ENCODE measurements around the gene PCP4L1.

PCP4L1 gene

DNA sequence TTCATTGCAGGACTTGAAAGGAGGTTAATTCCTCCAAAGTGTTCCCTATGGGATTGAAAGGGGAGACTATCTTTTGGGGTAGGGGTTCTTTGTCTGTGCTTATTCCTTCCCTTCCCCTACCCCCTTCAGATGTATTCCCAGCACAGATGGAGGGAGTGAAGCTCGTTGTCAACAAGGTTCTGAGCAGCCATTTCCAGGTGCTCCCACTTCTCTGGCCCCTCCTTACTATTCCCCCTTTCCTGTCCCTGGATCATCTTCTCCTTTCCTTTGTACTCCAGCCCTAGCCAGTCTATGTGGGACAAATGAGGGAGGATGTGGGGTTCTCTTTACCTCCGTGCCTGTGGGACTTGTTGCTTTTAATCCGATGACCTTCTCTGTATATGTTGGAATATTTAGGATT, 31.8 kb upstream of the PCP4L1 start:
- no peak for DNase-seq
- Histone ChIP-seq H3K27me3 (replicated peaks; ENCODE audit: insufficient read depth, low read length) (no peaks in the 10 kb centered on the region), H2AFZ (ENCODE audit: low read length) (peak overlapping the region; percentile 86), H3K4me1 (ENCODE audit: low read length) (peaks cover 19% of the 10 kb centered on the region), H3K9ac (ENCODE audit: low read length) (peak overlapping the region; percentile 79), H3K4me2 (ENCODE audit: low read depth, low read length) (peak overlapping the region; percentile 95), H3K79me2 (ENCODE audit: low read length) (peaks cover 27% of the 10 kb centered on the region), H3K9me3 (replicated peaks; ENCODE audit: insufficient read depth, low read length) (no peaks in the 10 kb centered on the region), H3K27ac (ENCODE audit: low read length) (peak overlapping the region; percentile 49; the same call in 1 of the 2 replicates), H3K4me3 (ENCODE audit: low read length) (peak overlapping the region; percentile 89), H3F3A (ENCODE audit: insufficient read depth, low read length) (peaks cover 16% of the 10 kb centered on the region), H3K36me3 (replicated peaks; ENCODE audit: insufficient read depth, low read length) (0 out of 2 replicates have a peak, but pooled peaks cover 5% of the 10 kb centered on the region), H4K20me1 (ENCODE audit: insufficient read depth, low read length) (no peaks in the 10 kb centered on the region), H3K9me2 (replicated peaks; ENCODE audit: insufficient read depth, low read length) (no peaks in the 10 kb centered on the region)
- no peak for TF ChIP-seq EZH2 (optimal IDR thresholded peaks at IDR 0.05; ENCODE audit: low read depth, low read length)

- peaks cover 27% of the 10 kb centered on the region for H3K79me2 ChIP-seq (ENCODE audit: low read length)
- H3F3A ChIP-seq (ENCODE audit: insufficient read depth, low read length) = peaks cover 16% of the 10 kb centered on the region
- peak overlapping the region; percentile 49; the same call in 1 of the 2 replicates for H3K27ac ChIP-seq (ENCODE audit: low read length)
- 0 out of 2 replicates have a peak, but pooled peaks cover 5% of the 10 kb centered on the region for H3K36me3 ChIP-seq (replicated peaks; ENCODE audit: insufficient read depth, low read length)
- peaks cover 19% of the 10 kb centered on the region for H3K4me1 ChIP-seq (ENCODE audit: low read length)
- peak overlapping the region; percentile 89 for H3K4me3 ChIP-seq (ENCODE audit: low read length)
- H3K9me3 ChIP-seq (replicated peaks; ENCODE audit: insufficient read depth, low read length) = no peaks in the 10 kb centered on the region
- peak overlapping the region; percentile 86 for H2AFZ ChIP-seq (ENCODE audit: low read length)
- DNase-seq = peak; percentile 96
- peak overlapping the region; percentile 79 for H3K9ac ChIP-seq (ENCODE audit: low read length)
- no peaks in the 10 kb centered on the region for H3K9me2 ChIP-seq (replicated peaks; ENCODE audit: insufficient read depth, low read length)
- TF ChIP-seq, protein P1, sequence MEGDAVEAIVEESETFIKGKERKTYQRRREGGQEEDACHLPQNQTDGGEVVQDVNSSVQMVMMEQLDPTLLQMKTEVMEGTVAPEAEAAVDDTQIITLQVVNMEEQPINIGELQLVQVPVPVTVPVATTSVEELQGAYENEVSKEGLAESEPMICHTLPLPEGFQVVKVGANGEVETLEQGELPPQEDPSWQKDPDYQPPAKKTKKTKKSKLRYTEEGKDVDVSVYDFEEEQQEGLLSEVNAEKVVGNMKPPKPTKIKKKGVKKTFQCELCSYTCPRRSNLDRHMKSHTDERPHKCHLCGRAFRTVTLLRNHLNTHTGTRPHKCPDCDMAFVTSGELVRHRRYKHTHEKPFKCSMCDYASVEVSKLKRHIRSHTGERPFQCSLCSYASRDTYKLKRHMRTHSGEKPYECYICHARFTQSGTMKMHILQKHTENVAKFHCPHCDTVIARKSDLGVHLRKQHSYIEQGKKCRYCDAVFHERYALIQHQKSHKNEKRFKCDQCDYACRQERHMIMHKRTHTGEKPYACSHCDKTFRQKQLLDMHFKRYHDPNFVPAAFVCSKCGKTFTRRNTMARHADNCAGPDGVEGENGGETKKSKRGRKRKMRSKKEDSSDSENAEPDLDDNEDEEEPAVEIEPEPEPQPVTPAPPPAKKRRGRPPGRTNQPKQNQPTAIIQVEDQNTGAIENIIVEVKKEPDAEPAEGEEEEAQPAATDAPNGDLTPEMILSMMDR (IDR thresholded peaks at IDR 0.05; ENCODE audit: low read length) = peak; percentile 99
- TF ChIP-seq EZH2phosphoT487 (IDR thresholded peaks at IDR 0.05; ENCODE audit: low read length) = no peak
- H3K4me2 ChIP-seq (ENCODE audit: low read depth, low read length) = peak overlapping the region; percentile 95
- H3K27me3 ChIP-seq (replicated peaks; ENCODE audit: insufficient read depth, low read length) = no peaks in the 10 kb centered on the region
- no peaks in the 10 kb centered on the region for H4K20me1 ChIP-seq (ENCODE audit: insufficient read depth, low read length)
Observed at GRCh38 chr1:161227196-161227871, 31.2 kb upstream of the PCP4L1 start.

GRCh38 chr1:161228032-161228431, 30.5 kb upstream of the PCP4L1 start:
- Histone ChIP-seq H3K27ac (ENCODE audit: low read length) (peak overlapping the region; percentile 49; the same call in 1 of the 2 replicates), H3K9me2 (replicated peaks; ENCODE audit: insufficient read depth, low read length) (no peaks in the 10 kb centered on the region), H3K4me3 (ENCODE audit: low read length) (peak overlapping the region; percentile 89), H3K79me2 (ENCODE audit: low read length) (peaks cover 27% of the 10 kb centered on the region), H3K4me1 (ENCODE audit: low read length) (peaks cover 19% of the 10 kb centered on the region), H4K20me1 (ENCODE audit: insufficient read depth, low read length) (no peaks in the 10 kb centered on the region), H3K27me3 (replicated peaks; ENCODE audit: insufficient read depth, low read length) (no peaks in the 10 kb centered on the region), H3K36me3 (replicated peaks; ENCODE audit: insufficient read depth, low read length) (0 out of 2 replicates have a peak, but pooled peaks cover 5% of the 10 kb centered on the region), H2AFZ (ENCODE audit: low read length) (peak overlapping the region; percentile 50; the same call in 1 of the 2 replicates), H3K9ac (ENCODE audit: low read length) (peak overlapping the region; percentile 32; the same call in 1 of the 2 replicates), H3F3A (ENCODE audit: insufficient read depth, low read length) (peaks cover 16% of the 10 kb centered on the region), H3K9me3 (replicated peaks; ENCODE audit: insufficient read depth, low read length) (no peaks in the 10 kb centered on the region), H3K4me2 (ENCODE audit: low read depth, low read length) (peak overlapping the region; percentile 95)
- DNase-seq = no peak
- TF ChIP-seq, protein P1 (IDR thresholded peaks at IDR 0.05; ENCODE audit: low read length) = no peak
- TF ChIP-seq EZH2phosphoT487 (IDR thresholded peaks at IDR 0.05; ENCODE audit: low read length) (no peak), EZH2 (optimal IDR thresholded peaks at IDR 0.05; ENCODE audit: low read depth, low read length) (no peak)

DNA sequence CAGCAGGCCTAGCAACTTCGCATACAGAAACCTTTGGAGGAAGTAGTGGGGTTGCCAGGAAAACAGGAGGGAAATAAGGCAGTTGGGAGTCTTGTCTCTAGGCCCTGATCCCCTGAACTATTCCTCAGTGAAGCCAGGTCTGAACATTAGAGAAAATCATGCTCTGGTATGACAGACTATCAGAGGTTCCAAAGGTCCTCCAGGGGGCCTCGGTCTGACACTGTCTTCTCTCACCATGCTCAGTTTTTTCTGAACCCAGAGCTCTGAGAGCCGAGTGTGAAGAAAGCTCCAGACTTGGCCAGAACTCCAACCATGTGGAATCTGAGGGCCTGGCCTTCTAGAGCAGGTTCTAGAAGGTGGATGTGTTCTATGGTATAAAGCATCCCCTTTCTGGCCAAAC, 28.6 kb upstream of the PCP4L1 start:
- TF ChIP-seq, protein P1 (IDR thresholded peaks at IDR 0.05; ENCODE audit: low read length) = peak; percentile 27
- TF ChIP-seq EZH2 (optimal IDR thresholded peaks at IDR 0.05; ENCODE audit: low read depth, low read length) = no peak
- no peak overlapping the region for H3K4me2 ChIP-seq (ENCODE audit: low read depth, low read length)
- DNase-seq = no peak

More for the DNA sequence above, 28.6 kb upstream of the PCP4L1 start:
- Histone ChIP-seq H2AFZ (ENCODE audit: low read length) (no peak overlapping the region), H3K9me3 (replicated peaks; ENCODE audit: insufficient read depth, low read length) (no peaks in the 10 kb centered on the region), H3K4me3 (ENCODE audit: low read length) (no peak overlapping the region), H3K27me3 (replicated peaks; ENCODE audit: insufficient read depth, low read length) (no peaks in the 10 kb centered on the region), H4K20me1 (ENCODE audit: insufficient read depth, low read length) (no peaks in the 10 kb centered on the region), H3K79me2 (ENCODE audit: low read length) (peaks cover 27% of the 10 kb centered on the region), H3K27ac (ENCODE audit: low read length) (no peak overlapping the region), H3K4me1 (ENCODE audit: low read length) (peaks cover 19% of the 10 kb centered on the region), H3K9me2 (replicated peaks; ENCODE audit: insufficient read depth, low read length) (no peaks in the 10 kb centered on the region), H3K36me3 (replicated peaks; ENCODE audit: insufficient read depth, low read length) (0 out of 2 replicates have a peak, but pooled peaks cover 5% of the 10 kb centered on the region), H3K9ac (ENCODE audit: low read length) (no peak overlapping the region), H3F3A (ENCODE audit: insufficient read depth, low read length) (peaks cover 16% of the 10 kb centered on the region)

Data from MM.1S (cell line).